PFSK-1 (cell line): ENCODE results near the gene LRMDA.

Experiments used
- FOXP2 ChIP-seq: optimal IDR thresholded peaks from 2 replicates; pipeline ENCODE3; 2011; ENCODE audit warnings: borderline replicate concordance, control low read depth, inconsistent platforms; ENCODE audit not compliant: insufficient read depth; ENCODE audit errors: extremely low read length, extremely low read depth
- POLR2AphosphoS5 ChIP-seq: IDR thresholded peaks from 2 replicates; pipeline ENCODE4 v1.6.1; 2012; ENCODE audit warnings: low read depth, mild to moderate bottlenecking, control low read depth, low read length, moderate library complexity
- SIN3A ChIP-seq: IDR thresholded peaks from 2 replicates; pipeline ENCODE4 v1.6.1; 2012; ENCODE audit warnings: mild to moderate bottlenecking, low read length, moderate library complexity, borderline replicate concordance; ENCODE audit not compliant: insufficient read depth
- TAF1 ChIP-seq: IDR thresholded peaks from 2 replicates; pipeline ENCODE4 v1.6.1; 2012; ENCODE audit warnings: low read length, control low read depth, borderline replicate concordance; ENCODE audit not compliant: insufficient read depth
- TF ChIP-seq, protein P1 (sequence below), 2 experiments: IDR thresholded peaks; 2 replicates each; pipeline versions ENCODE4 v1.6.1 to v1.8.0; 2011 to 2012; ENCODE audit warnings: low read depth in 2 of 2, low read length in 2 of 2, control low read depth in 1 of 2, inconsistent platforms in 1 of 2, mild to moderate bottlenecking in 1 of 2, moderate library complexity in 1 of 2; ENCODE audit not compliant: insufficient read depth in 1 of 2

LRMDA gene

DNA sequence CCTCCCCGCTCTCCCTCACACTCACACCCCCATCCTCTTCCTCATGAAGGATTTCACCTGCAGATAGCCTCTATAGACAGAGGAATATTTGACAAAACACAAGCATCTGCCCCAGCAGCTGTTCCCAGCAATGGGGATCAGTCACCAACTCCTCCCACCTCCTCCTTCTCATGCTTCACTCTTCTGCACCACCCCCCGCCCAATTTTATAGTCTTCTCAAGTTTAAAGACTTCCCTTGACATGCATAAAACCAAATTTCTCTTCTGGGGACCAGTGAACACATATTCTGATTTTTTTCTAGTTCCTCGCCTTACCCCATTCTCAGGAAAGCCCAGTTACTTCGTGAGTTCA lies 654.4 kb downstream of the LRMDA start:
- TF ChIP-seq TAF1: no peak

DNA sequence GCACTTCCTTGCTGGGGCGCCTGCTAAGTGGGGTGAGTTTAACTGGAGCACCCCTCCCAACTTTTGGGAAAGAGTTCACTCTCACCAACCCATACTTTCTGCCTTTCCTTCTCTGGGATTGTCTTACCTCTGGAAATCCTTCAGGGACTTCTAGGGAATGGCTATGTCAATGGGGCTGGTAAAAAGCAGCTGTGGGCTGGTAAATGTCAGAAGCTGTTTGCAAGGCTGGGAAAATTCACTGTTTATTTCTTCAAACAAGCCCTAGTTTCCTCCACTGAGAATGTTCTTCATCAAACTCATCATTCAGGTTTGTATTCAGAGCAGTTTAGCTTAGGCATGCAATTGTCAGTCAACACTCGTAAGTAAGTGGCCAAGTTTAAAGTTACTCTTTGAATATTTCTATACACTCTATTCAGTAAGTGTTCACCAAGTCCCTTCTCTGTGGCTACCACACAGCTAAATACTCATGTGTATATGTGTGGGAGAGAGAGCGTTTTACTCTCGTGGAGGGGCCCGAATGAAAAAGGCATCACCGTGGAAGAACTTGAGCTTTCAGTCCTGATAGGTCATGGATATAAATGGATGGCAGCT lies 654.8 kb downstream of the LRMDA start:
- TF ChIP-seq, protein P1, sequence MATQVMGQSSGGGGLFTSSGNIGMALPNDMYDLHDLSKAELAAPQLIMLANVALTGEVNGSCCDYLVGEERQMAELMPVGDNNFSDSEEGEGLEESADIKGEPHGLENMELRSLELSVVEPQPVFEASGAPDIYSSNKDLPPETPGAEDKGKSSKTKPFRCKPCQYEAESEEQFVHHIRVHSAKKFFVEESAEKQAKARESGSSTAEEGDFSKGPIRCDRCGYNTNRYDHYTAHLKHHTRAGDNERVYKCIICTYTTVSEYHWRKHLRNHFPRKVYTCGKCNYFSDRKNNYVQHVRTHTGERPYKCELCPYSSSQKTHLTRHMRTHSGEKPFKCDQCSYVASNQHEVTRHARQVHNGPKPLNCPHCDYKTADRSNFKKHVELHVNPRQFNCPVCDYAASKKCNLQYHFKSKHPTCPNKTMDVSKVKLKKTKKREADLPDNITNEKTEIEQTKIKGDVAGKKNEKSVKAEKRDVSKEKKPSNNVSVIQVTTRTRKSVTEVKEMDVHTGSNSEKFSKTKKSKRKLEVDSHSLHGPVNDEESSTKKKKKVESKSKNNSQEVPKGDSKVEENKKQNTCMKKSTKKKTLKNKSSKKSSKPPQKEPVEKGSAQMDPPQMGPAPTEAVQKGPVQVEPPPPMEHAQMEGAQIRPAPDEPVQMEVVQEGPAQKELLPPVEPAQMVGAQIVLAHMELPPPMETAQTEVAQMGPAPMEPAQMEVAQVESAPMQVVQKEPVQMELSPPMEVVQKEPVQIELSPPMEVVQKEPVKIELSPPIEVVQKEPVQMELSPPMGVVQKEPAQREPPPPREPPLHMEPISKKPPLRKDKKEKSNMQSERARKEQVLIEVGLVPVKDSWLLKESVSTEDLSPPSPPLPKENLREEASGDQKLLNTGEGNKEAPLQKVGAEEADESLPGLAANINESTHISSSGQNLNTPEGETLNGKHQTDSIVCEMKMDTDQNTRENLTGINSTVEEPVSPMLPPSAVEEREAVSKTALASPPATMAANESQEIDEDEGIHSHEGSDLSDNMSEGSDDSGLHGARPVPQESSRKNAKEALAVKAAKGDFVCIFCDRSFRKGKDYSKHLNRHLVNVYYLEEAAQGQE (IDR thresholded peaks at IDR 0.05; ENCODE audit: insufficient read depth in 1 of 2, low read depth in 2 of 2, low read length in 2 of 2): no peak
- no peak for TF ChIP-seq POLR2AphosphoS5
- TF ChIP-seq TAF1: no peak
- no peak for TF ChIP-seq SIN3A
- no peak for TF ChIP-seq FOXP2

- TF ChIP-seq FOXP2 (peak; percentile 23), POLR2AphosphoS5 (no peak), TAF1 (no peak)
These were observed 655.6 kb downstream of the LRMDA start for GRCh38 chr10:76086761-76087639.

DNA sequence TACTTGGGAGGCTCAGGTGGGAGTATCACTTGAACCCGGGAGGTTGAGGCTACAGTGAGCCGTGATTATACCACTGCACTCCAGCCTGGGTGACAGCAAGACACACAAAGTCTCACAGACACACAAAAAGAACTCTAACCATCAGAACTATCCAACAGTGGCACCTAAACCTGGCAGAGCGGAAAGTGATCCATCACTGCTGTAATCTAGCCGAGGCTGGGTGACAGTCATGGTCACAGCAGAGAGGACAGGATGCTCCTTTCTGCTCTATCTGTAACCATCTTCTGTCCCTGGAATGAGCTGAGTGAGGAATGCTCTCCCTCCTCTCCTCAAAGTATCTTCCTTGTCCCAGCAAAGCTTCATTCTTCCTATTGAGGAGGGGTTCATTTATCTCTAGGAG lies 656.6 kb downstream of the LRMDA start:
- TF ChIP-seq SIN3A (no peak), FOXP2 (no peak), POLR2AphosphoS5 (no peak), TAF1 (no peak)
- TF ChIP-seq, protein P1 (IDR thresholded peaks at IDR 0.05; ENCODE audit: insufficient read depth in 1 of 2, low read depth in 2 of 2, low read length in 2 of 2): no peak

GRCh38 chr10:76088980-76089379 lies 657.6 kb downstream of the LRMDA start:
- TF ChIP-seq POLR2AphosphoS5: no peak
- TF ChIP-seq, protein P1 (IDR thresholded peaks at IDR 0.05; ENCODE audit: insufficient read depth in 1 of 2, low read depth in 2 of 2, low read length in 2 of 2): no peak
- no peak for TF ChIP-seq SIN3A
- TF ChIP-seq FOXP2: no peak
- TF ChIP-seq TAF1: no peak

DNA sequence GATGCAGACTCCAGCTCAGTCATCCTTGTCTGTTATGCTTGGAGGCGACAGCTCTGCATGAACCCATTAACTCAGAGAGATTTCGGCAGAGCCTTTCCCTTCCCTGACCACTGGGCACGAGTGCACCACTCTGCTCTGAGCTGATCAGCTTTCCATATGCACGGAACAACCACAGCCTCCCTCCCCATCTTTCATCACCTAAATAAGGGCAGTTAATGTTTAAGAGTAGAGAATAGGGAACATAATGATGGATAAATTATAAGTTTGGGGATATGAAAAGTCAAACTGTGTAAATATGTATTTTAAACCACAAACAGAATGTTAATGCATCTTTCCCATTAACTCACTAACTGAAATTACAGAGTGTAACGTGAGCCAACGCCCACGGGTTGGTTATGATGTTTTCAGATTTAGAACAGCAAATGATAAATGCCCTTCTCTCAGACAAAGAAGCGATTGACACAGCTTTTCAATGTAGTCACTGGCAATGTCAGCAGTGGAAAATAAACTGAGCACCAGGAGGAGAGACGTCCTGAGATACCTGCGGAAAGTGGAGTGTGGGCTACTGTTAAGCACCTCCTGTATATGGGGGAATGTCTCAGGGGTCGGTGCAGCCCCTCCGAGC lies 658.2 kb downstream of the LRMDA start:
- no peak for TF ChIP-seq TAF1
- TF ChIP-seq FOXP2: no peak
- no peak for TF ChIP-seq POLR2AphosphoS5
- TF ChIP-seq, protein P1 (IDR thresholded peaks at IDR 0.05; ENCODE audit: insufficient read depth in 1 of 2, low read depth in 2 of 2, low read length in 2 of 2): no peak
- TF ChIP-seq SIN3A: no peak
